PC-9 (cell line): Measurements from ENCODE around the gene YPEL4.

Source experiments
- EZH2 ChIP-seq: fragments of 200-600 bp; sonication (generic); IDR thresholded peaks from 2 replicates; pipeline ENCODE4 v1.8.0; 2017; ENCODE audit warnings: antibody characterized with exemption, low read depth
- TF ChIP-seq, protein P1 (sequence below): fragments of 200-600 bp; sonication (generic); conservative IDR thresholded peaks from 2 replicates; pipeline ENCODE4 v1.6.1; 2017; ENCODE audit warnings: mixed run types, antibody characterized with exemption, mild to moderate bottlenecking, moderate library complexity

DNA sequence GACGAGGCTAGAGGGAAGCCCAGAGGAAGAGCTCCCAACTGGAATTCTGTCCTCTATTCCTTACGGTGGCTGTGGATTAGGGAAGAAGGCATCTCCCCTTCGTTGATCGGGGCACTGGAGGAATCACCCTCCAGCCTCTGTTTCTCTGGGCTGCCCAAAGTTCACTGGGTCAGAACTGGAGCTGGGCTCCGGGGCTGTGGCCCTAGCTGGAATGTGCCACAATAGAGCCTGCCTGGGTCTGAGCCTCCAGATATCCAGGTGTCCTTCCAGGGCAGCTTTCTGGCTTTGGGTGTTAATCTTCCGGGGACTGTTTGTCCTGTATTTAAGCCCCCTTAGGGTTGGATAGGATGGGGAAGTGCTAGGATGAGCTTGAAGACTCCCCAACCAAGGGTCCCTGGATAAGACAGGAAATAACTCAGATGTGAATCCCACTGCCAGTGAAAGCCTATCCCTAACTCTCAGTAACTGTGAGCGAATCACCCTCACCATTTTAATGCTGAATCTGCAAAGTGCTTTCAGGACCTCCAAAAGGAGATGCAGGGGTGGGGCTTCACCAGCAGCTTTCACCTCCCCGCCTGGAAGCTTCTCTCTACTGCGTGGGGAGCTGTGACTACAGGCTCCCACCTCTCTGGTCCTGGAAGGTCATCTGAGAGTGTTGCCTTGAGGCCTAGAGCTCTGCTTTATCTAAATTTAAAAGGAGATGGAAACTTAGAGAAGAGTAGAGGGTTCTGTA is 9.5 kb downstream of the YPEL4 start:
- TF ChIP-seq, protein P1, sequence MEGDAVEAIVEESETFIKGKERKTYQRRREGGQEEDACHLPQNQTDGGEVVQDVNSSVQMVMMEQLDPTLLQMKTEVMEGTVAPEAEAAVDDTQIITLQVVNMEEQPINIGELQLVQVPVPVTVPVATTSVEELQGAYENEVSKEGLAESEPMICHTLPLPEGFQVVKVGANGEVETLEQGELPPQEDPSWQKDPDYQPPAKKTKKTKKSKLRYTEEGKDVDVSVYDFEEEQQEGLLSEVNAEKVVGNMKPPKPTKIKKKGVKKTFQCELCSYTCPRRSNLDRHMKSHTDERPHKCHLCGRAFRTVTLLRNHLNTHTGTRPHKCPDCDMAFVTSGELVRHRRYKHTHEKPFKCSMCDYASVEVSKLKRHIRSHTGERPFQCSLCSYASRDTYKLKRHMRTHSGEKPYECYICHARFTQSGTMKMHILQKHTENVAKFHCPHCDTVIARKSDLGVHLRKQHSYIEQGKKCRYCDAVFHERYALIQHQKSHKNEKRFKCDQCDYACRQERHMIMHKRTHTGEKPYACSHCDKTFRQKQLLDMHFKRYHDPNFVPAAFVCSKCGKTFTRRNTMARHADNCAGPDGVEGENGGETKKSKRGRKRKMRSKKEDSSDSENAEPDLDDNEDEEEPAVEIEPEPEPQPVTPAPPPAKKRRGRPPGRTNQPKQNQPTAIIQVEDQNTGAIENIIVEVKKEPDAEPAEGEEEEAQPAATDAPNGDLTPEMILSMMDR, result no peak
- TF ChIP-seq EZH2, result no peak
